Heart left ventricle (tissue), 16 donors: Measurements from ENCODE around the gene VSTM2L. TPM values are rescaled to one million over a fixed set of nuclear protein-coding genes. Genes with fewer than 3 reads are reported as not detected.
A peak's percentile ranks its signal among the peaks of the same experiment; 100 is the strongest.

ENCODE experiments used
- ATAC-seq, 4 donors: fragments of 200-7000 bp; cut with Tn5 transposase; one replicate each; pipeline ENCODE4 v1.9.1; 2020 to 2022; ENCODE audit warnings: moderate library complexity in 4 of 4, mild to moderate bottlenecking in 3 of 4, moderate number of reproducible peaks in 1 of 4
- DNase-seq, 5 donors: peaks; one replicate each; pipeline ENCODE4 v3.0.0-alpha.2; 2020
- H3K27ac ChIP-seq, 12 donors: fragments of 200-600 bp; sonication (generic) in 4 of 12; one replicate each; pipeline versions ENCODE4 v1.5.0 to v1.8.0; 2016 to 2022; ENCODE audit warnings: mild to moderate bottlenecking in 2 of 12
- H3K27me3 ChIP-seq, 9 donors: fragments of 200-600 bp; sonication (generic) in 2 of 9; one replicate each; pipeline versions ENCODE4 v1.5.1 to v1.8.0; 2016 to 2022; ENCODE audit warnings: mild to moderate bottlenecking in 3 of 9
- H3K36me3 ChIP-seq, 9 donors: fragments of 200-600 bp; sonication (generic) in 2 of 9; one replicate each; pipeline versions ENCODE4 v1.5.0 to v1.8.0; 2018 to 2022; ENCODE audit warnings: mild to moderate bottlenecking in 2 of 9
- H3K4me1 ChIP-seq, 12 donors: fragments of 200-600 bp; sonication (generic) in 4 of 12; one replicate each; pipeline versions ENCODE4 v1.5.0 to v1.8.0; 2016 to 2022; ENCODE audit warnings: mild to moderate bottlenecking in 3 of 12
- H3K4me3 ChIP-seq, 12 donors: fragments of 200-600 bp; sonication (generic) in 4 of 12; one replicate each; pipeline versions ENCODE4 v1.5.0 to v1.8.0; 2017 to 2022; ENCODE audit warnings: mild to moderate bottlenecking in 9 of 12, moderate library complexity in 4 of 12
- H3K9me3 ChIP-seq, 12 donors: fragments of 200-600 bp; sonication (generic) in 4 of 12; one replicate each; pipeline versions ENCODE4 v1.5.0 to v1.8.0; 2016 to 2022; ENCODE audit warnings: mild to moderate bottlenecking in 1 of 12
- POLR2A ChIP-seq, 2 donors: fragments of 450-650 bp; IDR thresholded peaks; one replicate each; pipeline ENCODE4 v1.6.1; 2017; ENCODE audit warnings: antibody characterized with exemption in 2 of 2, mild to moderate bottlenecking in 2 of 2, moderate library complexity in 2 of 2
- WGBS, 4 donors: extraction: QIAGEN DNeasy Blood & Tissue Kit in 2 of 4; methylation state at CpG; one replicate each; pipeline versions ENCODE4 v1.1.5 to v1.1.7; 2013 to 2018; 5-methylcytosine and 5-hydroxymethylcytosine counted together
- intact Hi-C, 10 donors: fragments of 100-400 bp; cut with DNase I; formaldehyde crosslinking; loops; one replicate each; pipeline versions ENCODE4 v1.11.1 to v1.14.2; 2022
- polyA plus RNA-seq, 2 donors: library from polyadenylated mRNA; stranded (reverse); fragments of 200-250 nt; gene quantifications; one replicate each; pipeline ENCODE4 v1.2.3, GENCODE V29; 2013
- total RNA-seq, 9 donors: library from RNA; depleted of rRNA in 2 of 9; stranded (reverse); fragments of >200 nt in 2 of 9; fragmentation: NEBNext Ultra II Directional in 3 of 9; extraction: Animal tissue kit (Norgen Biotek cat#: 25700) in 3 of 9; gene quantifications; one replicate each; pipeline versions ENCODE4 v1.1.0 to v1.2.4, GENCODE V29; 2016 to 2023
- TF ChIP-seq, protein P1 (sequence below), 12 donors: fragments of 200-600 bp; sonication (generic) in 4 of 12; IDR thresholded peaks; one replicate each; pipeline versions ENCODE4 v1.5.0 to v1.8.0; 2018 to 2022; ENCODE audit warnings: antibody characterized with exemption in 12 of 12, mild to moderate bottlenecking in 5 of 12
- donor health status: ischemic (EF 13 %, LVEDD 7.1; RV severe dilation, severe dysfunction).
- donor health status: healthy with polysubstance abuse.
- donor health status: DM: no; HTN: yes; CAD: no.
- donor health status: DM: no; HTN: no; CAD: no.
- donor health status: ischemic (EF 25% LVEDD 6.9; RV normal size, moderate dysfunction).
- donor health status: ischemic (EF 25% LVEDD 5.7; RV mildly dilated, moderate dysfunction).
- donor health status: healthy.
- donor health status: DM: yes; HTN: yes; CAD: no.
- donor health status: ischemic (EF 35%, LVEDD 5.7; RV mildly dilated, moderate dysfunction).
- donor health status: nonischemic (EF 11% LVEDD 7.7; RV severe dilation, severe dysfunction).
- donor health status: DM: yes; HTN: yes; CAD: no.
- donor health status: PGD.
- donor health status: ischemic (EF 29% LVEDD 5.4; RV normal size, mild dysfunction).
- donor health status: nonischemic (EF 23%, LVEDD 6.1; RV moderate dilation, normal function).

Gene VSTM2L
- total and polyA plus RNA-seq, 11 donors: 3.7 to 49.5 (median 17.4) TPM

DNA sequence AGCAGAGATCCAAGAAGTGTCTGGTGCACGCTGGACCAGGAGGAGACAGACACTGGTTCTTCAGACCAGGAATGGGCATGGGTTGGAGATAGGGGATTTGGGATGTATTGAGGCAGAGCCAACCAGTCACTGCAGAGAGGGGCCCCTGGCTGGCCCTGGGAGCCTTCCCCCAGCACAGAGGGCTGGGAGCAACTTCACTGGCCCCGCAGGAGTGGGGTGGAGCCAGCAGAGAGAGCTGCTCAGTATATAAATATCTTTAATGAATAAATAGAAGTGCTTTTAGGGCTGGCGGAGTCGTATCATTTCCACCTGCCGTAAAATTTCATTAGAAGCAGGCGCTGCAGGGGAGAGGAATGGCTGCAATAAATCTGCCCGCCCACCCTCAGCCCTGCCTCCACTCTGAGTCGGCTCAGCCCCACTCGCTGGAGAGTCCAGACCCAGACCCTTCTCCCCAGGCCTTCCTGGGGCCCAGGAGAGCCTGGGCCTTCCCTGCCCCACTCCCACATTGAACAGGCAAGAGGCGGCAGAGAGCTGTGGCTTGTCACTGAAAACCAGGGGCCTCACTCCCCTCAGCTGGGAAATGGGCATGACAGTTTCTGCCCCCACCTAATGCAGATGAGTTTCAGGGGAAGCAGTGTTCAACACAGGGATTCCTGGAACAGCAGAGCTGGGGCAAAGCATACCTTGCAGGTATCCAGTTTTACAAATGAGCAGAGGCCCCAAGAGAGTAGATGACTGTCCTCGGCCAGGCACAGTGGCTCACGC lies 23.9 kb upstream of the VSTM2L start:
- 63 to 73% (median 69%) methylated on average over 12 of the region's 12 CpGs for WGBS, 4 donors
- TF ChIP-seq, protein P1, sequence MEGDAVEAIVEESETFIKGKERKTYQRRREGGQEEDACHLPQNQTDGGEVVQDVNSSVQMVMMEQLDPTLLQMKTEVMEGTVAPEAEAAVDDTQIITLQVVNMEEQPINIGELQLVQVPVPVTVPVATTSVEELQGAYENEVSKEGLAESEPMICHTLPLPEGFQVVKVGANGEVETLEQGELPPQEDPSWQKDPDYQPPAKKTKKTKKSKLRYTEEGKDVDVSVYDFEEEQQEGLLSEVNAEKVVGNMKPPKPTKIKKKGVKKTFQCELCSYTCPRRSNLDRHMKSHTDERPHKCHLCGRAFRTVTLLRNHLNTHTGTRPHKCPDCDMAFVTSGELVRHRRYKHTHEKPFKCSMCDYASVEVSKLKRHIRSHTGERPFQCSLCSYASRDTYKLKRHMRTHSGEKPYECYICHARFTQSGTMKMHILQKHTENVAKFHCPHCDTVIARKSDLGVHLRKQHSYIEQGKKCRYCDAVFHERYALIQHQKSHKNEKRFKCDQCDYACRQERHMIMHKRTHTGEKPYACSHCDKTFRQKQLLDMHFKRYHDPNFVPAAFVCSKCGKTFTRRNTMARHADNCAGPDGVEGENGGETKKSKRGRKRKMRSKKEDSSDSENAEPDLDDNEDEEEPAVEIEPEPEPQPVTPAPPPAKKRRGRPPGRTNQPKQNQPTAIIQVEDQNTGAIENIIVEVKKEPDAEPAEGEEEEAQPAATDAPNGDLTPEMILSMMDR (IDR thresholded peaks at IDR 0.05): no peak
- TF ChIP-seq POLR2A (IDR thresholded peaks at IDR 0.05): no peak
- peaks cover 0 to 7% (median 4%) of the 10 kb centered on the region in 9 donors for H3K36me3 ChIP-seq
- intact Hi-C loops: no loop called here
- H3K27ac ChIP-seq: peak overlapping the region in 1 of 12 donors; percentile 42
- no peaks in the 10 kb centered on the region for H3K9me3 ChIP-seq
- H3K4me3 ChIP-seq: no peak overlapping the region
- DNase-seq: no peak
- ATAC-seq: peak in 1 of 4 donors; percentile 3
- H3K27me3 ChIP-seq: peaks cover 0 to 8% (median 2%) of the 10 kb centered on the region in 9 donors
- H3K4me1 ChIP-seq: peaks cover 0 to 45% (median 13%) of the 10 kb centered on the region in 12 donors

DNA sequence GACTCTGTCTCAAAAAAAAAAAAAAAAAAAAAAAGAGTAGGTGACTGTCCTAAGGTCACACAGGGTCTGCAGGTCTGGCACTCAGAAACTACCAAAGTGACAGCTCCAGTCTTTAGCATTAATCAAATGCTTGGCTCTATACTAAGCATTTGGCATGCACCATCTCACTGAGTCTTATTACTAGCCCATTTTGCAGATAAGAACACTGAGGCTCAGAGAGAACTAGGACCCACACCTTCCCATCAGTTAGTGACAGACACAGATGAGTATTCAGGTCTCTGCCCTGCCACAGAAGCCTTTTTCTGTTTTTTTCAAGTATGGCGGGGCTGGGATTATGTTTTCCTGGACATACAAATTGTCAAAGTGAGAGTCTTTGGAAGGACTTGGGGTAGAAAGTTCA lies 23.1 kb upstream of the VSTM2L start:
- Histone ChIP-seq H3K27me3 (peaks cover 0 to 17% (median 3%) of the 10 kb centered on the region in 9 donors), H3K9me3 (no peaks in the 10 kb centered on the region), H3K4me1 (peaks cover 0 to 45% (median 13%) of the 10 kb centered on the region in 12 donors), H3K4me3 (no peak overlapping the region), H3K27ac (peak overlapping the region in 1 of 12 donors; percentile 58), H3K36me3 (no peaks in the 10 kb centered on the region)
- ATAC-seq: no peak
- intact Hi-C loops: loop anchor here in 1 of 10 donors (2.0 kb wide), 1 partner anchor 109 kb away; no protein-coding TSS in a partner anchor
- TF ChIP-seq POLR2A (IDR thresholded peaks at IDR 0.05): no peak
- TF ChIP-seq, protein P1 (IDR thresholded peaks at IDR 0.05): no peak
- no peak for DNase-seq
- 96 to 100% (median 100%) methylated on average over 1 of the region's 1 CpG for whole genome bisulfite sequencing, 4 donors

DNA sequence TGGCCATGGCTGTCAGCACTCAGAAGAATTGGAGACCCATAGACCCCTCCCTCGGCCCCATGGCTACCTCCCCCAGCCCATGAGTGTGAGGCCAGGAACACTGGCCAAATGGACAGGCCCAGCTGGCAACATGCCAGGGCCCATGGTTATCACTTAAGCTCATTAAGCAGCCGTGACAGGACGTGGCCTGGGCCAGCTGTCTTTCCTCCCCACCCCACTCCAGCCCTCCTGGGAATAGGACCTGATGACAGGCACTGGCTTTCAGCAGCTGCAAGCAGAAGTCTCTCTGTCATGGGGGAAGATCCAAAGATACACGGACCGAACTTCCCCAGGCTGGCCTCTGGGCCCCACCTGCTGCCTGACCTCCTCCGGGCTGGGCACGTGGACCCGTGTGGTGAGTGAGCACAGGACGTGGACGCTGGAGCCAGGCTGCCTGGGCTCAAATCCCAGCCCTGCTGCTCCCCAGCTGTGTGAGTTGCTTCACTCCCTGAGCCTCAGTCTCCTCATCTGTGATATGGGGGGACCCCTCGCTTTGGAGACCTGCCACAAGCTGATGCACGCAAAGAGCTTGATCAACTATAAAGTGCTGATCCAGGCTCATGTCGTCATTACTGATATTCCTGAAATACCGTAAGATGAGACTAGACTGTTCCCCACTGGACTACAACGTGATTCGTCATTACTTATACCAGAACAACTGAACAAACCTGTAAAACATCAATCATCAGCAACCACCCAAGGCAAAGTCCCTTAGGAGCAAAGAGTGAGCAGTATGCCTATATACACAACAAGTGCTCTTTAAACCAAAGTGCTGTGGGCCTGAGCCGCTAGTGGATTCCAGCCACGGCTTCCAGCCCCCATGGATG lies 22.0 kb upstream of the VSTM2L start:
- ATAC-seq: peak; percentile 89 to 93 (median 90)
- Histone ChIP-seq H3K27ac (peak overlapping the region in 6 of 12 donors; percentile 2 to 58 (median 18)), H3K9me3 (no peaks in the 10 kb centered on the region), H3K4me1 (peaks cover 0 to 47% (median 13%) of the 10 kb centered on the region in 12 donors), H3K36me3 (no peaks in the 10 kb centered on the region), H3K4me3 (no peak overlapping the region), H3K27me3 (peaks cover 0 to 25% (median 3%) of the 10 kb centered on the region in 9 donors)
- 14 to 22% (median 19%) methylated on average over 8 to 18 of the region's 18 CpGs for WGBS, 4 donors
- TF ChIP-seq, protein P1 (IDR thresholded peaks at IDR 0.05): no peak
- no peak for TF ChIP-seq POLR2A (IDR thresholded peaks at IDR 0.05)
- intact Hi-C loops: loop anchor here in 1 of 10 donors (2.0 kb wide), 1 partner anchor 108 kb away; no protein-coding TSS in a partner anchor
- peak; percentile 73 to 94 (median 89) for DNase-seq
